Thoracic aorta (tissue), 2 donors: Measurements from ENCODE around the gene PMIS2. TPM values are rescaled to one million over a fixed set of nuclear protein-coding genes. Genes with fewer than 3 reads are reported as not detected.

Experiments used
- ATAC-seq: fragments of 150-250 bp; one replicate; pipeline ENCODE4 v1.8.0; 2017; ENCODE audit warnings: low read depth; ENCODE audit not compliant: insufficient number of reproducible peaks, low FRiP score
- DNase-seq: peaks from one replicate; pipeline ENCODE4 v3.0.0-alpha.2; 2020; ENCODE audit warnings: low spot score
- H3K27ac ChIP-seq, 2 donors: fragments of 200-600 bp; sonication (generic); 1 replicate in 1 of 2; 2 replicates in 1 of 2; pipeline ENCODE4 v1.5.1; 2016; ENCODE audit warnings: mild to moderate bottlenecking in 2 of 2, moderate library complexity in 2 of 2
- H3K27me3 ChIP-seq: fragments of 200-600 bp; sonication (generic); replicated peaks from 2 replicates; pipeline ENCODE4 v1.6.0; 2016; ENCODE audit warnings: mild to moderate bottlenecking; ENCODE audit not compliant: insufficient read depth
- H3K36me3 ChIP-seq: fragments of 200-600 bp; sonication (generic); one replicate; pipeline ENCODE4 v1.5.1; 2016
- H3K4me1 ChIP-seq, 2 donors: fragments of 200-600 bp; sonication (generic); 1 replicate in 1 of 2; 2 replicates in 1 of 2; pipeline versions ENCODE4 v1.5.1 to v1.6.0; 2016; ENCODE audit warnings: low read depth in 2 of 2, mild to moderate bottlenecking in 1 of 2; ENCODE audit not compliant: control insufficient read depth in 1 of 2
- H3K4me3 ChIP-seq: fragments of 200-600 bp; sonication (generic); 2 replicates; pipeline ENCODE4 v1.5.1; 2016; ENCODE audit warnings: mild to moderate bottlenecking
- H3K9me3 ChIP-seq: fragments of 200-600 bp; sonication (generic); 2 replicates; pipeline ENCODE4 v1.5.1; 2016
- CTCF ChIP-seq: fragments of 200-600 bp; sonication (generic); IDR thresholded peaks from one replicate; pipeline ENCODE4 v1.5.1; 2019; ENCODE audit warnings: antibody characterized with exemption
- total RNA-seq, 2 donors: library from RNA; depleted of rRNA; stranded (reverse); fragments of >200 nt; gene quantifications; one replicate each; pipeline versions ENCODE4 v1.1.0 to v1.2.3, GENCODE V29; 2016

The PMIS2 gene
- total RNA-seq, 2 donors from 2014 or later = not detected

- Histone ChIP-seq H3K36me3 (no peaks in the 10 kb centered on the region), H3K27ac (no peak overlapping the region), H3K27me3 (no peaks in the 10 kb centered on the region), H3K9me3 (no peaks in the 10 kb centered on the region), H3K4me3 (no peak overlapping the region), H3K4me1 (peaks cover 8 to 21% of the 10 kb centered on the region in 2 donors)
- ATAC-seq (no peak), DNase-seq (no peak)
- TF ChIP-seq CTCF = no peak
Observed at GRCh38 chr19:35543280-35544109, 42.5 kb upstream of the PMIS2 start.

GRCh38 chr19:35544110-35544802 is 41.7 kb upstream of the PMIS2 start:
- no peak for TF ChIP-seq CTCF
- Histone ChIP-seq H3K27ac (no peak overlapping the region), H3K9me3 (no peaks in the 10 kb centered on the region), H3K4me1 (peaks cover 8 to 21% of the 10 kb centered on the region in 2 donors), H3K36me3 (no peaks in the 10 kb centered on the region), H3K27me3 (no peaks in the 10 kb centered on the region), H3K4me3 (peak overlapping the region; percentile 97)
- ATAC-seq (no peak), DNase-seq (no peak)

GRCh38 chr19:35545001-35545854 is 40.7 kb upstream of the PMIS2 start, which contains the start of gene TMEM147:
TSS of gene TMEM147 (plus strand) at chr19:35545626. CDS start at chr19:35545740, 114 bp downstream.
- peak; percentile 57 for ATAC-seq

DNA sequence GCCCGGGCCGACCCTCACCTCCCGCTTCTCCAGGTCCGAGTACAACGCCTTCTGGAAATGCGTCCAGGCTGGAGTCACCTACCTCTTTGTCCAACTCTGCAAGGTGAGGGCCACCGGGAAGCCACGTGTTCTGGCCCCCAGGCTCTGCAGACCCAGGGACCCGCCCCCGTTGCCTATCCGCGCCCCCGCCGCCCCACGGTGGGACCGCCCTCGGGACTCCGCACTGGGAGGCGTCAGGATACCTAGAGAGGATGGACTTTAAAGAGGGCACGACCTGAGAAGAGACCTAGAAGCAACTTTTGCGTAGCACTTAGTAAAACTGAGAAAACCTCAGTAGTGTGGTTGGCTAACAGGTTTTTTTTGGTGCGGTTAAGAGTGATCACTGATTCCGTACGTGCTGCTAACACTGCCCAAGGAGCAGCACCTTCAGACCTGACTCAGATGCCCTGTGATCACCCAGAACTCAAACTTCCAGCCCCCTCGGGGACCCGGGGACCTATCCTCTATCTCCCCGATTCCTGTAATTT is 40.1 kb upstream of the PMIS2 start:
- DNase-seq = no peak

More at GRCh38 chr19:35545001-35545854, 40.7 kb upstream of the PMIS2 start, which contains the start of gene TMEM147:
- H3K4me1 ChIP-seq = peaks cover 8 to 21% of the 10 kb centered on the region in 2 donors
- H3K36me3 ChIP-seq = no peaks in the 10 kb centered on the region
- no peaks in the 10 kb centered on the region for H3K9me3 ChIP-seq
- H3K27me3 ChIP-seq = no peaks in the 10 kb centered on the region
- TF ChIP-seq CTCF = no peak
- H3K27ac ChIP-seq = peak within 1 kb of the TSS; percentile 68 to 70
- peak within 1 kb of the TSS; percentile 97 for H3K4me3 ChIP-seq
- peak; percentile 79 for DNase-seq

More for the DNA sequence above, 40.1 kb upstream of the PMIS2 start:
- Histone ChIP-seq H3K27me3 (no peaks in the 10 kb centered on the region), H3K9me3 (no peaks in the 10 kb centered on the region), H3K27ac (peak overlapping the region; percentile 20 to 68), H3K4me3 (peak overlapping the region; percentile 97), H3K4me1 (peaks cover 8 to 21% of the 10 kb centered on the region in 2 donors), H3K36me3 (no peaks in the 10 kb centered on the region)
- no peak for ATAC-seq
- no peak for TF ChIP-seq CTCF
